HG02623 (cell line): ENCODE measurements around the gene ABCA2.

Source experiments
- ATAC-seq: cut with Tn5 transposase; IDR thresholded peaks from one replicate; pipeline ENCODE4 v1.9.1; 2021; ENCODE audit warnings: moderate library complexity; ENCODE audit not compliant: unreplicated experiment

The ABCA2 gene

DNA sequence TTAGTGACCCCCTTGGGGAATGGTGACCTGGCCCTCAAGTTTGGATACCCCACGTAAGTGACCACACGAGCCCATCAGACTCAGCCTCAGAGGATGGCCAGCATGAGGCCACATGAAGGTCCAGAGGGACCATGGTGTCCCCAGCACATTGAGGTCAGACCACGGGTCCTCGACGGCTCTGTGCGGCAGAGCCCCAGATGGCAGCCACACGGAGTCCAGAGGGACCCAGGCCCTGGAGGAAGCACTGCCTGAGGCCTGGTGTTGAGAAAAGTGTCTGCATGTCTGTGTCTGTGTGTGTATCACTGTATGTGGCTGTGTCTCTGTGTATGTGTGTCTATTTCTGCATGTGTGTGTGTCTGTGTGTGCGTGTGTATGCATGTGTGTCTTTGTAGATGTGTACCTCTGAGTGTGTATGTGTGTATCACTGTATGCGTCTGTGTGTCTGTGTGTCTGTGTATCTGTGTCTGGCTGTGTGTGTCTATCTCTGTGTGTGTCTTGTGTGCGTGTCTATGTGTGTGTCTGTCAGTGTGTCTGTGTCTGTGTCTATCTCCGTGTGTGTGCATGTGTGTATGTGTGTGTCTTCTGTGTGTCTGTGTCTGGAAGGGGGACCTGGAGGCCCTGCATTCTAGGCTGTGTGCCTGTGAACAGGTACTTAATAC lies 44.3 kb downstream of the ABCA2 start:
- no peak for ATAC-seq

DNA sequence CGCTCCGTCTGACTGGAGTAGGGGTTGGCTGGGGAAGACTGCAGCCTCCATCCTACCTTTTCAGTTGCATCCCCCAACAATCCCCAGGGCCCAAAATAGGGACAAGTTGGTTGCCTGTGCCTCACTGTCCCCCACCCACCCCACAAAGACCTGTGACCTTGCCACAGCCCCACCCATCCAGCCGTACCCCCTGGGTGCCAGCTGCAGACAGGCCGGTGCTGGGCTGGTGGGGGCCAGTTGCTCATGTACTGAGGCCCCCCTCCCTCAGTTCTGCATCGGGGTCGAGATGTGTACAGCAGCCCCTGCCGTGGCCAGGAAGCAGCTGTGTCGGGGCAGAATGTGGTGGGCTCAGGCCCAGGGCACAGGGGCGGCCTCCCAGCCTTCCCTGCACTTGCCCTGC lies 44.9 kb downstream of the ABCA2 start:
- ATAC-seq, result no peak

DNA sequence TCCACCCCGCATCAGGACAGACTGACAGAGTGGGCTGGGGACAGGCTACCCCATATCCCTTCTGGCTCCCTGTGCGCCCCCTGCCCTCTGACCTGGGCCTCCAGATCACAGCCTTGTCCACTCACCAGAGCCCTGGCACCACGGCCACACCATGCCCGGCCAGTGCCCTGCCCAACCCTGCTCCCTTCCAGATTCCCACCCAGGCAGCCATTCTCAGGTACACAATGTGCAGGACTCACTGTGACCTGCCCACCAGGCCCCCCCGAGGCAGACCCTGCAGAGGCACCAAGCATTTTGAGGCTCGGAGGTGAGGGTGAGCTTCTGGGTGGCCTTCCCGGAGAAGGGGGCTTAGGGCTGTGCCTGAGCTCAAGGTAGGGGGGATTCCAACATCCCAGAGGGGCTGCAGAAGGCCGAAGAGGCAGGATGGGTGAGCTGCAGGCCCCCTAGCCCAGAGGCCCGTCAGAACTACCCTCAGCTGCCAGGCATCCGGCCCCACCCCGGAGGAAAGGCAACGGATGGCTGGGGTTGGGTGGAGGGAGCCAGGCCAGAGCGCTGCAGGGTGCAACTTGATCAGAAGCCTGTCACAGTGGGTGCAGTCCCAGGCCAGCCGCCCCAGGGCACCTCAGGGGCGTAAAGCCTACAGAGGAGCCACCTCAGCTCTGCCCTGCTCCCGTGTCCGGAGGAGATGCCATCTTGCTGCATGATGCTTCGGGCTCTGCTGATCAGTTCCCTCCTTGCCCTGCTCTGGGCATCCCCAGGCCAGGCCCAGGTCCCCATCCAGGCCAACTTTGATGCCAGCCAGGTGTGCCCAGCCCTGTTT lies 45.6 kb downstream of the ABCA2 start, which contains the start of gene LCNL1:
Gene LCNL1, plus strand, starts transcription at position 762 of the 820 bp plus-strand sequence. CDS start 594 bp downstream, outside the sequence.
- no peak for ATAC-seq

DNA sequence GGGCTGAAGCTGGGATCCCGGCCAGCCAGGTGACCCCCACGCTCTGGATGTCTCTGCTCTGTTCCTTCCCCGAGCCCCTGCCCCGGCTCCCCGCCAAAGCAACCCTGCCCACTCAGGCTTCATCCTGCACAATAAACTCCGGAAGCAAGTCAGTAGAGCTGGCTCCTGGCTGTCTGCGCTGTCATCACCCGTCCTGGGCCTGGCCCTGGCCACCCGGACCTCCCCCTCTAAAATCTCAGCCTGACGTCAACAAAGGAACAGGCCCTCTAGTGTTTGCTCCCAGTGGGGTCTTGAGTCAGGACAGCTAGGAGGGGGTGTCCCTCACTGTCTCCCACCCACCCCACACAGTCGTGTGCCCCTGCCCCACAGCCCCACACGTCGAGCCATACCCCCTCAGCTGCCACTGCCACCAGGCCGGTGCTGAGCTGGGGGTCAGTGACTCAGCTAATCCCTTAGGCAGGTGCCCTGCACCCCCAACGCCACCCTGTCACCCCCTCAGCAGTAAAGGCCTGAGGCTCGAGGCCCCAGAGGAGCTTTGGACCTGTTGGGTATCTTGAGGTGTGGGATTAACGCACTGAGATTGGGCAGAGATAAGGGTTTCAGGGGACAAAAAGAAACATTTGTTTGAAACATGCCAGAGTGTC lies 46.3 kb downstream of the ABCA2 start:
- ATAC-seq, result no peak

DNA sequence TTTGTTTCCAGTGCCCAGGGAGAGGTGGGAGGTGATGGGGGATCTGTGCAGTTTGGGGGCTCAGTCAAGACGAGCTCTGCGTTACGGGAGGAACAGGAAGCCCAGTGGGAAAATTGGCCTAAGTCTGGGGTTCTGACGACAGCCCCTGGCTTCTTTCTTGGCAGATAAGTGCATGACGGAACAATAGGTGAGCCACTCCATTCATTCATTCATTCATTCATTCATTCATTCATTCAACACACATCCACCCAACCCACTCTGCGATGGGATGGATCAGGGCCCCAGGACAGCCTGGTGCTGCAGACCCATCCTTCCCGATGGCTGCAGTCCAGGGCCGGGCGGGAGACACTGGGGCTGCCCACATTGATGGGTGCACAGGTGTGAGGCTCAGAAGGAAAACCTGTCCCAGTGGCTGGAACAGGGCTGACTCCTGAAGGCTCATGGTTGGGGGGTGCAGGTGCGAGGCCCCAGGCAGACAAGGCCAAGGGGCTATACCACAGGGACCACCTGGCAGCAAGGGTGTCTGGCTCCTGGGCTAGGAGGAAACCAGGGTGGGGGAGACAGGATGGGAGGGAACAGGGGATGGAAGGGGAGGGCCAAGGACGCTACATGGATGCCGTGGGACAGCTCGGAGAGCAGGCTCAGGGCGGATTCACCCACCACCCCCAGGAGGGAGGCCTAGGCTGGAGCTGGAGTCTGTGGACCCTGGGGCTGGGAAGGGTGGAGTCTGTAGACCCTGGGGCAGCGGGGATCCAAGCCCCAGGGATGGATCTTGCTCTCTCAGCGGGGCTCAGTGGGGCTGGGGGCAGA lies 47.2 kb downstream of the ABCA2 start:
- no peak for ATAC-seq

DNA sequence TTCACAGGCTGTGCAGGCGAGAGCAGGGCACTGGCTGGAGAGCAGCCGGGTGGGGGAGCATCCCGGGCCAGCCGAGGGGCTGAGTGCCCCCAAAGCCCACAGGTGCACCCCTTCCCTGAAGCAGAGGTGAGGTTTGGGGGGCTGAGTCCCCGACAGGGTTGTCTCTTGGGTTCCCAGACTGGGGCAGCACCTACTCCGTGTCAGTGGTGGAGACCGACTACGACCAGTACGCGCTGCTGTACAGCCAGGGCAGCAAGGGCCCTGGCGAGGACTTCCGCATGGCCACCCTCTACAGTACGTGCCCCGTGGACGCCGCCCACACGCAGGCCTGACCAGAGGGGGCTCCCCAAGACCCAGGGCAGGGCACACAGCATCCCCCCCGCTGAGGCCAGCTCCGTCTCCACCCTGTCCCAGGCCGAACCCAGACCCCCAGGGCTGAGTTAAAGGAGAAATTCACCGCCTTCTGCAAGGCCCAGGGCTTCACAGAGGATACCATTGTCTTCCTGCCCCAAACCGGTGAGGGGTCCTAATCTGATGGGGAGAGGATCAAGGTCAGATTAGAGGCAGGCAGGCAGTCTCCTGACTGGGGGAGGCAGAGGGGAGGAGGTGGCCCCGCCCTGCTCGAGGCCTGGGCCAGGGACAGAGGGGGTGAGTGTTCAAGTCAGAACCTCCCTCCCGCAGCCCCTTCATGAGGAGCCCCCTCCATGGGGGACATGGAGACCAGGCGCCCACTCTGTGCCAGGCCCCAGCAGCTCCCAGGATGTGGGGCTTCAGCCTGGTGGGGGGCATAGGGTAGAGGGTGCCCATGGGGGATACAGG lies 48.1 kb downstream of the ABCA2 start:
- no peak for ATAC-seq

DNA sequence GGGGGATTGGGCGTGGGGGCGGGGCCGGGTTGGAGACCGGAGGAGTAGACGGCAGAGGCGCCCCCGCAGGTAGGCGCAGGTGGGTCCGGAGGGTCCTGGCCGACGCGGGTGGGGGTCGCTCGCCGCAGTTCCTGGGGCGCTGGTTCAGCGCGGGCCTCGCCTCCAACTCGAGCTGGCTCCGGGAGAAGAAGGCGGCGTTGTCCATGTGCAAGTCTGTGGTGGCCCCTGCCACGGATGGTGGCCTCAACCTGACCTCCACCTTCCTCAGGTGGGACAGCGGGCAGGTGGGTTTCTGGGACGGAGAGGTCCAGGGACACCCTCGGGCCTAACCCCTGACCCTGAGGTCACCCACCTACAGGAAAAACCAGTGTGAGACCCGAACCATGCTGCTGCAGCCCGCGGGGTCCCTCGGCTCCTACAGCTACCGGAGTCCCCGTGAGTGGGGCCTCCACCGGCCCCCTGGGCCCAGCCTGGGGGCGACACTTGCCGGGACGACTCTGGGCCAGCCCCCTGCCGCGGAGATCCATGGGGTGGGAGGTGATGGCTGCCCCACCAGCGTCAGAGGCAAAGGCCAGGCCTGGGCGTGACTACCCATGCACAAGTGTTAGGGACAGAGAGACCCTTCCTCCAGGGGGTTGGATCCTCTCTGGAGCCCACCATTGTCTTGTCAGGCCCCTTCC lies 49.0 kb downstream of the ABCA2 start:
- ATAC-seq, result no peak

DNA sequence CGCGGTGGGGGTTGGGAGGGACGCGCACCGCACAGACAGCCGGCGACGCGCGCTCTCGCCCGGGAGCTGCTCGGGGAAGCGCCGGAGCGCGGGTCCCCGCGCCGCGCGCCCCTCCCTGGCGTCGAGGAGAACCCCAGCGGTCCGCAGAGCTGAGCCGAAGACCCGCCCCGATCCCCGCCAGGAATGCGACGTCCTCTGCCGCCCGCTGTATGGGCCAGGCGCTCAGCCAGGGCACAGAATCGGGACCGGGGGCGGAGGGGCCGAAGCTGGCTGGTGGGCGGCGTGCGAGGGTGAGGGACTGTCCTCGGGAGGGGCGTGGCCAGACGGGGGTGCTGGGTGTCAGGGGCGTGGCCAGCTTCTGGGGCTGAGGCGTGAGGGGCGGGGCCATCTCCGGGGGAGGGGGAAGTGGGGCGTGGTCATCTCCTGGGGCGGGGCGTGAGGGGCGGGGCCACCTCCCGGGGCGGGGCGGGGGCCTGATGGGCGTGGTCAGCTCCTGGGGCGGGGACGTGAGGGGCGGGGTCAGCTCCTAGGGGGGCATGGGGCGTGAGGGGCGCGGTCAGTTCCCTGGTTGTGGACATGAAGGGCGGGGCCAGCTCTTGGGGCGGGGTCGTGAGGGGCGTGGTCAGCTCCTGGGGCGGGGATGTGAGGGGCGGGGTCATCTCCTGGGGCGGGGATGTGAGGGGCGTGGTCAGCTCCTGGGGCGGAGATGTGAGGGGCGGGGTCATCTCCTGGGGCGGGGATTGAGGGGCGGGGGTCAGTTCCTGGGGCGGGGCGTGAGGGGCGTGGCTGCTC lies 49.8 kb downstream of the ABCA2 start:
- no peak for ATAC-seq

DNA sequence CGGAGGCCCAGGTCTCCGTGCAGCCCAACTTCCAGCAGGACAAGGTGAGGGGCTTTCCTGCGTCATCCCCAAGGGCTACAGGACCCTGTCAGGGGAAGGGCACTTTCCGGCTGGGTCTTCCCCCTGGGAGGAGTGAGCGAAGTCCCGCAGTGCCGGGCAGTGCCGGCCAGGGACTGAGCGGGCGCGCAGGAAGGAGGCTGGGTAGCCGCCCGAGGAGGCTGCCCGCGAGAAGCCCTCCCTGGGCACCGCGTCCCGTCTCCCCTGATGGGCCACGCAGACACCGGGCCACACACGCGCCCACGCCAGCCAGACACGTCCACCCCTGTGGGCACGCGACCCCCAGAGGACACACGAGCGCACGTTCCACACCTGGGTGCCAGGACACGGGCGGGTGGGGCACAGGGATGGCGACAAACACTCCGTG lies 50.4 kb downstream of the ABCA2 start:
- ATAC-seq, result no peak

DNA sequence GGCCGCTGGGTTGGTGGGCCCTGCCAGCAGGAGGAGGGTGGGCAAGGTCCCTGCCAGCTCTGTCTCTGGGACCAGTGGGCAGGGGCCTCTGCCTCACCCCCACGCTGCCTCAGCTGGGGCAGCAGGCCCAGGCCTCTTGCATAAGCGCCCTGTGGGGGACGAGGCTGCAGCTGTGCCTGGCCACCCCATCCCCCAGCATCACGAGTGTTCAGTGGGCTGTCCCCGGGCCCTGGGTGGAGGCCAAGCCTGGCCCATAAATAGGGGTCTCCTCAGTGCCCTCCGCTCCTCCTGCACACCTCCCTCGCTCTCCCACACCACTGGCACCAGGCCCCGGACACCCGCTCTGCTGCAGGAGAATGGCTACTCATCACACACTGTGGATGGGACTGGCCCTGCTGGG lies 50.8 kb downstream of the ABCA2 start, which contains the start of gene PTGDS:
Gene PTGDS, plus strand, starts transcription at position 282 of the 400 bp plus-strand sequence. Its CDS starts 75 bp downstream, at position 357.
- no peak for ATAC-seq

DNA sequence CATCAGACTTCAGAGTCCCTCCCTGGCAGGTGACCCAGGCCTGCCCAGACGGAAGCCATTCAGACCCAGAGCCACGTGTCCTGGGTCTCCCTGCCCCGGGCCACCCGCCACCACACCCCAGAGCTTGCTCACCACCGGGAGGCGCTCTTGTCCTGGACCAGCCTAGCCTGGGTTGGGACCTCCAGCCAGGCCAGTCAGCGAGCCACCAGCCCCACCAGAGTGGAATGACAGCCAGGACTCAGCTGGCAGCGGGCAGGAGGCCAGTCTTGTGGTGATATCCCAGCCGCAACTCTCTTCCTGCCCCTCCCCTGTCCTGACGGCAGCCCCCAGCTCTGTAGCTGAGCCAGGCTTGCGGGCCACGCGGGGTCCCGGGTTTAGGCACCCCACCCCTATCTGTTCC lies 52.4 kb downstream of the ABCA2 start:
- ATAC-seq, result no peak

DNA sequence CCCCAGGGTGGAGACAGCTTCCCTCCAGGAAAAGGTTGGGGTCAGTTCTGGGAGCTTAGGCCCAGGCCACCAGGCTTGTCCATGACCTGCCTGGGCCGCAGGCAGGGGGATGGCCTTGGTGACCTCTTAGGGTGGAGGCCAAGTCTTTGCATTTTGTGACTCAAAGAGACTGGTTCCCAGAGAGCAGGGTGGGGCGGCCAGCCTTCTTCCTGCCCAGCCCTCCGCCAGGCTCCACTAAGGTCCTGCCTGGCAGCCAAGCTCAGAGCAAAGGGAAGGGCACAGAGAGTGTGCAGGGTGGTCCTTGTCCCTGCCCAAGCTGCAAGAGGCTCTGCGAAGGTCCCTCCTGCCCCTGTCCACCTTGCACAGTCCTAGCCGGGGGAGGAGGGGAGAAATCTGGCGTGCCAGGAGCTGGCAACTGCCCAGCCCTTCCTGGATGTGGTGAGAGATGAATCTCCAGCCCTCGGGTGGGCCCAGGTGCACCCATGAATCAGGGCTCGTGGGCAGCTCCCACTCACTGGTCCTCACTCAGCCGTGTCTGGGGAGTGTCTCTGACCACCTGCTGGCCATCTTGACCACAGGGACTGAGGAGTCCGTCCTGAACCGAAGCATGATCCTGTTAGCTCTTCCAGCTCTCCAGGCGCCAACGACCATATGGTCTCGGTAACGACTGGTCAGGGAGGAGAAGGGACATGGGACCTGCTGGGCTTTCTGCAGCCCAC lies 53.1 kb downstream of the ABCA2 start:
- no peak for ATAC-seq

DNA sequence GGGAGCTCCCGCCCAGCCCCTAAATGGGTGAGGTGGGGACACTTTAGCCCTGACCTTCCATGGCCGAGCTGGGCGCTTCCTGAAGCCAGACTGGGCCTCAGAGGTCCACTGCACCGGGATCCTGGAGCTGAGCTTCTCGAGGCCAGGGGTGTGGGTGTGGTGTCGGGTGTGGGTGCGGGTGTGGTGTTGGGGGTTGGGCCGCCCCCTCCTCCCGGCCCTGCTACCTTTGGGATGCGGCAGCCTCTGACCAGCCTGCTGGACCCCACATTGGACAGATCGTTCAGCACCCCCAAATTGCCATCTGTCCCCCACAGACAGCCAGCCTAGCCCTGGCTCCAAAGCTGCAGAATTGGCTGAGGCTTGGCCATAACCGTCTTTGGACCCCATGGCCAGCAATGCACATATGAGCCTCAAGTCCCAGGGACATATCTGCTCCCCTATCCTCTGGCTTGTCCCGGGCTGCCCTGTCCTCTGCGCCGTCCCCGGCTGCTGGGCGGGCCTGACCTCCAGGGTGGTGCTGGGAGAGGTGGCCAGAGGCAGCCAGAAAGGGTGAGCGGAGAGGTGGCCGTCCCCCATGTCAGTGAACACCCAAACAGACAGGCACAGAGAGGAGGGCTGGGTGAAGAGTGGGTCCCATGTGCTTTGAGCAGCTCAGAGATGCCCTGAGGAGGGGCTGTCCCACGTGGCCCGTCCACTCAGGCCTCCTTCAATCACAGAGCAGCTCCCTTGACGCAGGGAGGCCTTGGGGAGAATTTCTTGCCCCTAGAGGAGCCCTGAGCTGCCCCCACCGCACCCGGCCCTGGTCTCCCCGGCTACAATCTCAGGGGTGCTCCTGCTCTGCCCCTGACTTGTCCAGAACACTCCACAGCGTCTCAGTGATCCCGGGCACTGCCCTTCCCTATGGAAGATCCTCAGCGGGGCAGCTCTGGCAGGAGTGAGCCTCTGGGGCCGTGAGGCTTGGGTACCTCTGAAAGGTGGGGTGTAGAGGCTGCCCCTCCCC lies 54.1 kb downstream of the ABCA2 start:
- ATAC-seq, result no peak

DNA sequence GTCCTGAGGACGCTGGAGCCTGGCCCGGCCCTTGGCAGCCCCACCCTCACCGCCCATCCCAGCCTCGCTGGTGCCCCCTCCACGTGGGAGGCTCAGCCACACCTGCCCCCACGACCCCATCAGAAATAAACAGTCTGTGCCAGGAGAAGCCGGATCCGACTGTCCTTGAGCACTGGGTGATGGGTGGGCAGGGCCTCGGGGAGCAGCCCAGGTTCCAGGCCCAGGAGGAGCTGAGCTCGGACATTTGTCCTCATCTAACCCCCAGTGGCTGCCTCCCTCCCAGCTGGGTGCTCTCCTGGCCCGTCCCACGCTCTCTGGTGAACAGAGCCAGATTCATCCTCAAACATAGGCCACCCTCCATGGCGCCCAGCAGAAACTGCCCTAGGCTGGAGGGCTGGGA lies 55.3 kb downstream of the ABCA2 start:
- no peak for ATAC-seq

DNA sequence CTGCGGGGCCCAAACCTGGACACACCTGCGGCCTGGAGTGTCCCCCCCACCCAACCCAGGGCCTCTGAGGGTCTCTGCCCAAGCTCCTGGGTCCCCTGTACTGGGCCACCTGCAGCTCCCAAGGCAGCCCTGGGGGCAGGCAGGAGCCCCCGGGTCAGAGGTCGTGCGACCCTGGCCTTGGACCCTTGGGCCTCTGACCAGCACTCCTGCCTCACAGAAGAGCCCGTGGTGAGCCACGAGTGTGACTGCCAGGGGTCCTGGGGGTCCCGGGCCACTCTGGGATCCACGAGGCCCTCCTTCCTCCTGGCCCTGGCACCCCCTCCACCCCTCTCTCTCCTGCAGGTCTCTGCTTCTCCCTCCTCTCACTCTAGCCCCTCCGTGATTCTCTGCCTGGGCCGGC lies 55.7 kb downstream of the ABCA2 start:
- no peak for ATAC-seq

DNA sequence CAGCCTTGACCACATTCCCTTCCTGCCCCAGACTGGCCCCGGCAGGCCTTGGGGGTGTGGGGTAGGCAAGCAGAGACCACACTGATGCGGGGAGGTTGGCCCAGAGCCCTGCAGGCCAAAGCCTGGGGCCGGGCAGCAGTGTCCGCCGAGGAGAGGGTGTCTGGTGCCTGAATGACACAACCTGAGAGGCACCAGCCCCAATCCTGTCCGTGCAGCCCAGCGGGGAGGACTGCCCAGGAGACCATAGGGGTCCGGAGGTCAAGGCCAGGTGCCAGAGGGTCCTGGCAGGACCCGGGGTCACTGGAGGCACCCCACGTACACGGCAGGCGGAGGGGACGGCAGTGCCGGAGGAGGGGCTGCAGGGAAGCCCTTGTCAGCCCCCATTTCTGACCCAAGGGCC lies 56.3 kb downstream of the ABCA2 start:
- ATAC-seq, result no peak

DNA sequence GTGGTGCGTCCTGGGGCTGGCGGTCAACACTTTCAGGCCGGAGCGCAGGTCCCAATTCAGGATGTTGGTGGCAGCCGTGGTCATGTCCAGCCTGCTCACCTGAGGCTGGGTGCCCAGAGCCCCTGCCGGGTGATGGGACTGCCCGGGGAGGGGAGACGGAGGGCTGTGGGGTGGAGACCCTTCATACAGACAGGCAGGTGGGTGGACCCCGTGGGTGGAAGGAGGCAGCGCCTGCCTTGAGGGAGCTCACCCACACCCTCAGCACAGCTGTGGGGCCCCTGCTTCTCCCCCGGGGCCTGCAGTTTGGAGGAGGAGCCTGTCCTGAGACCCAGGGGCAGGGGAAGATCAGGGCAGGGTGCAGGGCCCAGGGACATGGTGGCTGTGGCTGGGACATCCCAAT lies 57.7 kb downstream of the ABCA2 start:
- ATAC-seq, result no peak
